Melanocyte of skin (primary cell): Measurements from ENCODE around the gene TMEM131. TPM values are rescaled to one million over a fixed set of nuclear protein-coding genes. Genes with fewer than 3 reads are reported as not detected.

Experiments
- small RNA-seq, 2 donors: library from RNA; depleted of rRNA; stranded (forward); fragments of <200 nt; gene quantifications; one replicate each; pipeline ENCODE3, GENCODE V24; 2012
- total RNA-seq, 2 donors: library from RNA; depleted of rRNA; stranded (reverse); fragments of >200 nt; gene quantifications; 2 replicates each; pipeline ENCODE4 v1.2.3, GENCODE V29; 2012

The TMEM131 gene, protein sequence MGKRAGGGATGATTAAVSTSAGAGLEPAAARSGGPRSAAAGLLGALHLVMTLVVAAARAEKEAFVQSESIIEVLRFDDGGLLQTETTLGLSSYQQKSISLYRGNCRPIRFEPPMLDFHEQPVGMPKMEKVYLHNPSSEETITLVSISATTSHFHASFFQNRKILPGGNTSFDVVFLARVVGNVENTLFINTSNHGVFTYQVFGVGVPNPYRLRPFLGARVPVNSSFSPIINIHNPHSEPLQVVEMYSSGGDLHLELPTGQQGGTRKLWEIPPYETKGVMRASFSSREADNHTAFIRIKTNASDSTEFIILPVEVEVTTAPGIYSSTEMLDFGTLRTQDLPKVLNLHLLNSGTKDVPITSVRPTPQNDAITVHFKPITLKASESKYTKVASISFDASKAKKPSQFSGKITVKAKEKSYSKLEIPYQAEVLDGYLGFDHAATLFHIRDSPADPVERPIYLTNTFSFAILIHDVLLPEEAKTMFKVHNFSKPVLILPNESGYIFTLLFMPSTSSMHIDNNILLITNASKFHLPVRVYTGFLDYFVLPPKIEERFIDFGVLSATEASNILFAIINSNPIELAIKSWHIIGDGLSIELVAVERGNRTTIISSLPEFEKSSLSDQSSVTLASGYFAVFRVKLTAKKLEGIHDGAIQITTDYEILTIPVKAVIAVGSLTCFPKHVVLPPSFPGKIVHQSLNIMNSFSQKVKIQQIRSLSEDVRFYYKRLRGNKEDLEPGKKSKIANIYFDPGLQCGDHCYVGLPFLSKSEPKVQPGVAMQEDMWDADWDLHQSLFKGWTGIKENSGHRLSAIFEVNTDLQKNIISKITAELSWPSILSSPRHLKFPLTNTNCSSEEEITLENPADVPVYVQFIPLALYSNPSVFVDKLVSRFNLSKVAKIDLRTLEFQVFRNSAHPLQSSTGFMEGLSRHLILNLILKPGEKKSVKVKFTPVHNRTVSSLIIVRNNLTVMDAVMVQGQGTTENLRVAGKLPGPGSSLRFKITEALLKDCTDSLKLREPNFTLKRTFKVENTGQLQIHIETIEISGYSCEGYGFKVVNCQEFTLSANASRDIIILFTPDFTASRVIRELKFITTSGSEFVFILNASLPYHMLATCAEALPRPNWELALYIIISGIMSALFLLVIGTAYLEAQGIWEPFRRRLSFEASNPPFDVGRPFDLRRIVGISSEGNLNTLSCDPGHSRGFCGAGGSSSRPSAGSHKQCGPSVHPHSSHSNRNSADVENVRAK (N-terminal part only)
- total RNA-seq = 10 to 100 TPM; 21.0 to 26.5 TPM

DNA sequence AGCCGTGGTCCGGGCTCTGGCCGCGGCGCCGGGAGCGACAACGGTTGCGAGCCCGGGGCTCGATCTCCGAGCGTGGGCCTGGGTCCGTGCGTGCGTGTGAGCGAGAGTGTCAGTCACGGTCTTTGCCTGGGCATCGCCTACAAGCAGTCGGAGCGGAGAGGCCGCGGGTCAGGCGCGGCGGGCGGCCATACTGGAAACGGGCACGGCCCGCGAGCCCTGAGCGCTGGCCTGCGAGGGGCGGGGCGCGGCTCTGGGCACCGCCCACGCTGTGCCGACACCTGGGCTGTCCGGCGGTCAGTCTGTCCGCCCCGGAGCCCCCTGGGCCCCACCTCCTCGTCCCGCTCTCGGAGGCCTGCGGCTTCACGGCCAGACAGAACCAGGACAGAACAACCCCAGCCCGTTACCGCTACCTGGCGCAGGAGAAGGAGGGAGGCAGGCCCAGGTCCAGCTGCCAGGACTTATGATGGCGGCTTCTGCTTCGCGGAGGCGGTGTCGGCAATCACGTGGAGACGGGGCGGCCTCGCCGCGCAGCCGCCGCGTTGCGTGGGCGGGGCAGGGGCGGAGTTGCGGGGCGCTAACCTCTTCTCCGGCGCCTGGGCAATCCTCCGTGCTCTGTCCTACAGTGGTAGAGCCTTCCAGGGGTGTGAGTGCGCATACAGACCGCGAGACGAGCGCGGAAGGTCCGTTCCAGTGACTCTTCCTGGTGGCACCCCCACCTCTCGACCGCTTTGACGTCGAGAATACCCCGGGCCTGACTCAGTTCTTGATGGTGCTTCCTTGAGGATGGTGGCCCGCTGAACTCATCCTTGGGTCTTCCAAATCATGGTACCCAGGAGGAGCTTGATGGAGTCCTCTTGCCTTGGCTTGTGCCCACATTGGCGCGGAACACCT lies at the start of gene TMEM131:
TMEM131 (minus strand) TSS at position 215 of the 891 bp plus-strand sequence. CDS start 286 bp downstream, outside the sequence.

DNA sequence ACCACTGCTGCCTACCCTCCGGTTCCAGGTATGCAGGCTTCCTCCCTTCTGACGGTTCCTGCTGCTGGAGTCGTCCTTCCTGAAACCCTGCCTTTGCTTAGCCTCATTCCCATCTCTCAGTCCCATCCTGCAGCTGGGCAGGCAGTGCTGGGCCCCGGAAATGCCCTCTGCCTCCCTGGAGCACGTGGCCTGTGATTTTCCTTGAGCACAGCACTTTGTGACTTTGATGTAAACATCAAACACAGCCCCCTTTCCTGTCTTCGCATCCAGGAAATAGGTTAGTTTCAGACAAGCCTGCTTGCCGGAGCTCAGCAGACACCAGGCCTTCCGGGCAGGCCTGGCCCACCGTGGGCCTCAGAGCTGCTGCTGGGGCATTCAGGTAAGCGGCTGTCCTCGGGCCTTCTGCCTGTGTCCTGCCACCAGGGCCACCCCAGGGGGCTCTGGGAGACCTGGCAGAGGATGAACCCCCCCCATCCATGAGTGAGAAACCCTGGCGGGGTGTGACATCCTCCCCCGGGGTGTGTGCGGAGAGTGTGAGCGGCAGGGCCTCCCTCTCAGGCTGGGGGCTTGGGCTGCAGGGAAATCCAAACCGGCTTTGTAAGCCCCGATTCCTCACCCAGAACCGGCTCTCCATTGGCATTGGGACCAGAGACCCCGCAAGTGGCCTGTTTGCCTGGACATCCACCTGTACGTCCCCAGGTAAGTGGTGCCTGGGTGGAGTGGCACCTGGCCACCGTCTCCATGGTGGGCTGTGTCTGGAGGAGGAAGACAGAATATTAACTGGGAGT lies 282.3 kb downstream of the TMEM131 start, which contains the start of gene ZAP70:
ZAP70 (plus strand) TSS at position 281 of the 788 bp plus-strand sequence. CDS start 10,461 bp downstream, outside the sequence.

Small RNAs within 50 kb of the gene (small RNA-seq; reads per million reads assigned to genes)
- gene HMGN1P36 (0 reads per million in 2 donors), gene RNU7-96P (0 reads per million in 2 donors)

Other genes with a start within 250 kb of the TMEM131 start
- gene VWA3B, start 91.2 kb upstream of the TMEM131 start, total RNA-seq = not detected